Measurements from ENCODE around the gene HERC2. TPM values are rescaled to one million over a fixed set of nuclear protein-coding genes. Genes with fewer than 3 reads are reported as not detected.

The HERC2 gene
- total and polyA plus RNA-seq, 9 of the 15 experiments (the other 6 are each of a cell fraction or from before 2014, with no cell fraction given), result 10.6 to 84.0 (median 42.6) TPM

DNA sequence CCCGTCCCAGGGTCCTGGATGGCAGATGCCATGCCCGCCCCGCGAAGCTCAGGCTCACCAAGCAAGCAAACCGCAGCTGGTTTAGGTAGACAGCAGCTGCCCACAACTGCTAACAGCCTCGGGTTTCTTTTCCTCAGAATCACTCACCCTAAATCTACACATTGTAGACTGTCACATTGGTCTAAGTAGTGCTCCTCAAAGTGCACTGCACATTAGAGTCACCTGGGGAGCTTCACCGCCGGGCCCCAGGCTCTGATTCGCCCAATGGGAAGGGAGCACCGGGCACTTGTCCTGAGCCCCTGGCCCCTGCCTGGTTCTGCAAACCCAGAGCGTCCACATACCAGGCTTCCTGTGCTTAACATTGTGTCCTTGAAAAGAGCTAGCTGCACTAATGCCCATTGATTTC lies 223.6 kb downstream of the HERC2 start:
- Histone ChIP-seq H3K79me2 (ENCODE audit: control insufficient read depth, insufficient read depth, low read length) (no peaks in the 10 kb centered on the region), H3K9ac (ENCODE audit: insufficient read depth in 1 of 2, low read depth in 2 of 2, low read length in 2 of 2) (no peak overlapping the region), H2AFZ (ENCODE audit: low read depth, low read length) (peak overlapping the region; percentile 97), H3K4me3 (no peak overlapping the region), H3K4me1 (replicated peaks in 1 of 2; ENCODE audit: control insufficient read depth in 2 of 2, insufficient read depth in 2 of 2, low read length in 2 of 2) (peaks cover 18 to 54% of the 10 kb centered on the region in 2 experiments; a peak in 4 of 5 replicates), H3K9me1 (ENCODE audit: control insufficient read depth, insufficient read depth, low read length) (no peaks in the 10 kb centered on the region), H3K9me3 (replicated peaks; ENCODE audit: control insufficient read depth, insufficient read depth, low read depth, low read length) (no peaks in the 10 kb centered on the region; the same call in 1 of the 2 replicates), H4K20me1 (replicated peaks; ENCODE audit: control insufficient read depth, insufficient read depth, low read length) (no peaks in the 10 kb centered on the region), H3K36me3 (ENCODE audit: control insufficient read depth, insufficient read depth, low read length) (no peaks in the 10 kb centered on the region), H3K27me3 (ENCODE audit: control insufficient read depth in 2 of 2, insufficient read depth in 2 of 2, low read length in 2 of 2) (peaks cover 0 to 14% of the 10 kb centered on the region in 2 experiments; a peak in 3 of 5 replicates), H3K4me2 (ENCODE audit: insufficient read depth, low read length) (peak overlapping the region; percentile 90), H3K27ac (ENCODE audit: extremely low read depth, low read depth, low read length) (no peak overlapping the region)
- DNase-seq (ENCODE audit: extremely low read depth in 1 of 4, low spot score in 3 of 4) (no peak), FAIRE-seq (no peak), ATAC-seq (no peak)
- ChIA-PET CTCF (ENCODE audit: low intra/inter-chr PET ratio) (no interaction called here), POLR2A (interaction anchor here (0.7 to 1.2 kb wide), 2 partner anchors 14 to 604 kb away, joined by 3 read pairs; no protein-coding TSS in a partner anchor)
- WGBS (ENCODE audit: insufficient coverage, low coverage, missing lambda C conversion rate), result 58% methylated on average over 11 of the region's 11 CpGs
- no TSS peak for BruUV-seq (replicated peaks)
- intact Hi-C loops (cut with micrococcal nuclease) (no loop called here), in situ Hi-C loops (cut with MboI) (no loop called here)
- no peak for TF ChIP-seq PRPF4 (IDR thresholded peaks at IDR 0.05; ENCODE audit: insufficient read depth, low read depth, low read length, poor library complexity, severe bottlenecking)
- TF ChIP-seq GATAD2A (IDR thresholded peaks at IDR 0.05), result no peak
- TF ChIP-seq, protein P1, sequence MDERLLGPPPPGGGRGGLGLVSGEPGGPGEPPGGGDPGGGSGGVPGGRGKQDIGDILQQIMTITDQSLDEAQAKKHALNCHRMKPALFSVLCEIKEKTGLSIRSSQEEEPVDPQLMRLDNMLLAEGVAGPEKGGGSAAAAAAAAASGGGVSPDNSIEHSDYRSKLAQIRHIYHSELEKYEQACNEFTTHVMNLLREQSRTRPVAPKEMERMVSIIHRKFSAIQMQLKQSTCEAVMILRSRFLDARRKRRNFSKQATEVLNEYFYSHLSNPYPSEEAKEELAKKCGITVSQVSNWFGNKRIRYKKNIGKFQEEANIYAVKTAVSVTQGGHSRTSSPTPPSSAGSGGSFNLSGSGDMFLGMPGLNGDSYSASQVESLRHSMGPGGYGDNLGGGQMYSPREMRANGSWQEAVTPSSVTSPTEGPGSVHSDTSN (CRISPR knock-in tag; IDR thresholded peaks at IDR 0.05; ENCODE audit: low read depth), result no peak
- TF ChIP-seq, protein P1 (tag; conservative IDR thresholded peaks at IDR 0.05; ENCODE audit: low read depth), result no peak
- TF ChIP-seq ZSCAN29 (IDR thresholded peaks at IDR 0.05), result no peak
- TF ChIP-seq, protein P2, sequence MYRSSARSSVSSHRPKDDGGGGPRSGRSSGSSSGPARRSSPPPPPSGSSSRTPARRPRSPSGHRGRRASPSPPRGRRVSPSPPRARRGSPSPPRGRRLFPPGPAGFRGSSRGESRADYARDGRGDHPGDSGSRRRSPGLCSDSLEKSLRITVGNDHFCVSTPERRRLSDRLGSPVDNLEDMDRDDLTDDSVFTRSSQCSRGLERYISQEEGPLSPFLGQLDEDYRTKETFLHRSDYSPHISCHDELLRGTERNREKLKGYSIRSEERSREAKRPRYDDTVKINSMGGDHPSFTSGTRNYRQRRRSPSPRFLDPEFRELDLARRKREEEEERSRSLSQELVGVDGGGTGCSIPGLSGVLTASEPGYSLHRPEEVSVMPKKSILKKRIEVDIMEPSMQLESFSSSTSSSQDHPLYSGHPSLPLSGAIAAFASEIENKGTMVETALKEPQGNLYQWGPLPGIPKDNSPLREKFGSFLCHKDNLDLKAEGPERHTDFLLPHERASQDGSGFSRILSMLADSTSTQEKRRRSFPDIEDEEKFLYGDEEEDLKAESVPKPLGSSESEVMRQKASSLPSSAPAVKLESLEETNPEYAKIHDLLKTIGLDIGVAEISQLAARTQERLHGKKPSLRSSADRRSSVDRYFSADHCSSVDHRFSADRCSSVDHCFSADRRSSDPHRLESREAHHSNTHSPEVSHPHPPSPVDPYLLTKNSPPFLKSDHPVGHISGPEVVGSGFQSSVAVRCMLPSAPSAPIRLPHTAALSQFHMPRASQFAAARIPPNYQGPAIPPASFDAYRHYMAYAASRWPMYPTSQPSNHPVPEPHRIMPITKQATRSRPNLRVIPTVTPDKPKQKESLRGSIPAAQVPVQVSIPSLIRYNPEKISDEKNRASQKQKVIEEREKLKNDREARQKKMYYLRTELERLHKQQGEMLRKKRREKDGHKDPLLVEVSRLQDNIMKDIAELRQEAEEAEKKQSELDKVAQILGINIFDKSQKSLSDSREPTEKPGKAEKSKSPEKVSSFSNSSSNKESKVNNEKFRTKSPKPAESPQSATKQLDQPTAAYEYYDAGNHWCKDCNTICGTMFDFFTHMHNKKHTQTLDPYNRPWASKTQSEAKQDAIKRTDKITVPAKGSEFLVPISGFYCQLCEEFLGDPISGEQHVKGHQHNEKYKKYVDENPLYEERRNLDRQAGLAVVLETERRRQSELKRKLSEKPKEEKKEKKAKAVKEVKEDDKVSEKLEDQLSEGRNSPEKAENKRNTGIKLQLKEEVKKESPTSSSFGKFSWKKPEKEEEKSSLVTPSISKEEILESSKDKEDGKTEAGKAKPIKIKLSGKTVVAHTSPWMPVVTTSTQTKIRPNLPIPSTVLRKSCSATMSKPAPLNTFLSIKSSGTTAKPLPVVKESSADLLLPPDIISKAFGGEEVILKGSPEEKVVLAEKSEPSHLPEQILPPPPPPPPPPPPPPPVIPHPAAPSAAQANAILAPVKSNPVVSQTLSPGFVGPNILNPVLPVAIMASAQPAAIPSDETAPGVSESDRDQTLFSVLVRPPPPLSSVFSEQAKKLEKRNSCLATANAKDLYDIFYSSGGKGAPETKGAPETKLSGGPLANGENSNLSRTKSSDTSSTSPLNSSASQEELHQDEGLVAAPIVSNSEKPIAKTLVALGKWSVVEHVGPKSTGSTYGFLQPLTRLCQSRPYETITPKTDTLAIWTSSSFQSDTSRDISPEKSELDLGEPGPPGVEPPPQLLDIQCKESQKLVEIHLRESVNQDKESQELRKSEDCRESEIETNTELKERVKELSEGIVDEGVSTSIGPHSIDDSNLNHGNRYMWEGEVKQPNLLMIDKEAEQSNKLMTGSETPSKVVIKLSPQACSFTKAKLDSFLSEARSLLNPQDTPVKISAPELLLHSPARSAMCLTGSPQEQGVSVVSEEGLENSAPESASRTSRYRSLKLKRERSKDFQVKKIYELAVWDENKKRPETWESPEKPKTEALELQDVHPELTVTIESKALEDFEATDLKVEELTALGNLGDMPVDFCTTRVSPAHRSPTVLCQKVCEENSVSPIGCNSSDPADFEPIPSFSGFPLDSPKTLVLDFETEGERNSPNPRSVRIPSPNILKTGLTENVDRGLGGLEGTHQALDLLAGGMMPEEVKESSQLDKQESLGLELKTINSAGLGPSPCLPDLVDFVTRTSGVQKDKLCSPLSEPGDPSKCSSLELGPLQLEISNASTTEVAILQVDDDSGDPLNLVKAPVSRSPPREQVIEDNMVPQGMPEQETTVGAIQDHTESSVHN (IDR thresholded peaks at IDR 0.05; ENCODE audit: borderline replicate concordance in 1 of 2, low read depth in 1 of 2), result no peak
- TF ChIP-seq, protein P3, sequence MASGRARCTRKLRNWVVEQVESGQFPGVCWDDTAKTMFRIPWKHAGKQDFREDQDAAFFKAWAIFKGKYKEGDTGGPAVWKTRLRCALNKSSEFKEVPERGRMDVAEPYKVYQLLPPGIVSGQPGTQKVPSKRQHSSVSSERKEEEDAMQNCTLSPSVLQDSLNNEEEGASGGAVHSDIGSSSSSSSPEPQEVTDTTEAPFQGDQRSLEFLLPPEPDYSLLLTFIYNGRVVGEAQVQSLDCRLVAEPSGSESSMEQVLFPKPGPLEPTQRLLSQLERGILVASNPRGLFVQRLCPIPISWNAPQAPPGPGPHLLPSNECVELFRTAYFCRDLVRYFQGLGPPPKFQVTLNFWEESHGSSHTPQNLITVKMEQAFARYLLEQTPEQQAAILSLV (tag; IDR thresholded peaks at IDR 0.05), result no peak
- TF ChIP-seq ZC3H4 (CRISPR knock-in tag; IDR thresholded peaks at IDR 0.05; ENCODE audit: borderline replicate concordance), result no peak
- no peak for TF ChIP-seq SOX6 (IDR thresholded peaks at IDR 0.05)
- TF ChIP-seq ARID1B (IDR thresholded peaks at IDR 0.05), result no peak
- no peak for TF ChIP-seq CBFA2T2 (conservative IDR thresholded peaks at IDR 0.05)
- no peak for TF ChIP-seq ZNF644 (tag; IDR thresholded peaks at IDR 0.05; ENCODE audit: low read depth)
